ENCODE data around the gene YDJC. TPM values are rescaled to one million over a fixed set of nuclear protein-coding genes. Genes with fewer than 3 reads are reported as not detected.

The YDJC gene
- total and polyA plus RNA-seq, 8 donors: 8.1 to 75.3 (median 38.1) TPM

- intact Hi-C loops (cut with DNase I; ENCODE audit: low total_unique reads): no loop called here
- no peaks in the 10 kb centered on the region for H3K27me3 ChIP-seq
- H3K4me3 ChIP-seq: no peak overlapping the region
- no peak for DNase-seq
- H3K4me1 ChIP-seq: peaks cover 18 to 38% (median 22%) of the 10 kb centered on the region in 4 donors
- TF ChIP-seq CTCF (IDR thresholded peaks at IDR 0.05) (no peak), EP300 (IDR thresholded peaks at IDR 0.05) (no peak), POLR2A (IDR thresholded peaks at IDR 0.05) (no peak), POLR2AphosphoS5 (IDR thresholded peaks at IDR 0.05) (no peak)
- 89 to 93% (median 90%) methylated on average over 3 to 4 of the region's 4 CpGs for WGBS, 5 donors
- peaks cover 5 to 21% (median 11%) of the 10 kb centered on the region in 4 donors for H3K36me3 ChIP-seq
- H3K9me3 ChIP-seq: no peaks in the 10 kb centered on the region
- H3K27ac ChIP-seq: no peak overlapping the region
Measured at GRCh38 chr22:21631025-21631424, 1.2 kb upstream of the YDJC start.

DNA sequence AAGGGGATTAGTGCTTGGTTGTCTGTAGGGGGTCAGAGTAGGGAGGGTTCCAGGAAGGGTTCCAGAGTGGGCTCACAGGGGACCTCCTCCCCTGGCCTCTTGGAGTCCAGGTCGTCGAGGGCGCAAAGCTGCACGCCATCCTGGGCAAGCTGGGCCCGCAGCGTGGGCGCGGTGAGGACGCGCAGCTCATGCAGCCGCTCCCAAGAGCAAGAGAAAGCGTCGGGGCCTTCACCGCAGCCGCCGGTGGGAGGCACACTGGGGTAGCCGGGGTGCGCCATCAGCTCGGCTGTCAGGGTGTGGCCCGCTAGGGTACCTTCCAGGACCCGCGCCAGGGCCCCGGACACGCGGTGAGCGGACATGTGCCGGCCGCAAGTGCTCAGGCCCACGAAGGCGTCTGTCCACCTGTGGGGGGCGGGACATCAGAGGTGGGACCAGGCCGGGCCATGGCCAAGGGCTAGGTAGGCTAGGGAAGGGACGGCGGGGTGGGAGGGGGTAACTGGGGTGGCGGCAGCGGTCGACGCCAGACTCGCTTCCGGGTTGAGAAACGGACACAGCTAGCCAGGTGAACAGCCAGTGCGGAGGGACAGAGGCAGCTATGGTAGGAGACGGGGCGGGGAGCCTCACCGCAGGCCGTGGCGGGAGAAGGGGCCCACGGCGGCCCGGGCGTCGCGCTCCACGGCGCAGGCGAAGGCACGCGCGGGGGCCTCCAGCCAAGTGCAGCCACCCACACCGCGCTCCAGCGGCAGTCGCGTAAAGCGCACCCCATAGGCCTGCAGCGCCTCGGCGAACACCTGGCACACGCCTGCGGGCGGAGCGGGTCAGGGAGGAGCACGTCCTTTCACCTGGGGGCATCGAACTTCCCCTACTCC is 1.2 kb downstream of the YDJC start:
- peak overlapping the region; percentile 79 to 100 (median 92) for H3K4me3 ChIP-seq
- DNase-seq: no peak
- 49 to 68% (median 63%) methylated on average over 45 to 74 of the region's 74 CpGs for WGBS, 5 donors
- intact Hi-C loops (cut with DNase I; ENCODE audit: low total_unique reads): no loop called here
- no peaks in the 10 kb centered on the region for H3K27me3 ChIP-seq
- H3K4me1 ChIP-seq: peaks cover 18 to 59% (median 38%) of the 10 kb centered on the region in 4 donors
- H3K36me3 ChIP-seq: peaks cover 5 to 26% (median 15%) of the 10 kb centered on the region in 4 donors
- no peak for TF ChIP-seq POLR2AphosphoS5 (IDR thresholded peaks at IDR 0.05)
- peak in 1 of 7 experiments; percentile 20 for TF ChIP-seq CTCF (IDR thresholded peaks at IDR 0.05)
- no peaks in the 10 kb centered on the region for H3K9me3 ChIP-seq
- H3K27ac ChIP-seq: peak overlapping the region in 4 of 5 donors; percentile 81 to 90 (median 86)

DNA sequence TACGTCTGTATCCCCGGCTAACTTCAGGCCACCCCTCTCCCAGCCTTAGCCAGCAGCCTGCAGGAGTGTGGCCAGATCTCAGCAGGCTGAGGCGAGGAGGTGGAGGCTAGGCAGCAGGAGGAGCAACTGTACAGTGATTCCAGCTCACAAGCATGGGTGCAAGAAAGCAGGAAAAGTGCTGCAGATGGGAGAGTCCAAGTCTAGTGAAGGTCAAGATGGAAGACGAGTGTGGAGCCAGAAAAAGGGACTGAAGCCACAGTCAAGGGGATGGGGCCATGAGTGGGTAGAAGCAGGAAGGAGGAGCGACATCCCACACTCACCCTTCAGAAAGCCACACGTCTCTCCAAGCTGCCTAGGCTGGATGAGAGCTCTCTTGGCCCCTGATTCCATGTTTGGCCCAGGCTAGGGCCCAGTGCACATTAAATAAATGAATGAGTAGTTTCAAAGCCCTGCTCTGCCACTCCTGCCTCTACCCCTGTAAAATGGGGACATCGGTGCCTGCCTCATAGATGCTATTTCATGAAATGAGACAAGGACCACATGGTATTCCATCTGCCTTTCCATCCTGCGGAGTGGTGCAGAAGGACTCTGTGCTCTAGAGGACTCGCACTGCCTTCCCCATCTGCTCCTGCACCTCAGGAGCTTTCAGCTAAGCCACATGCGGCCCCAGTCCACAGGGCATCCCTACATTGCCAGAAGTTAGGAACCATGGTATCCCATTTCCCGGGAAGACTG is 2.9 kb downstream of the YDJC start:
- Histone ChIP-seq H3K27ac (no peak overlapping the region), H3K9me3 (no peaks in the 10 kb centered on the region), H3K27me3 (no peaks in the 10 kb centered on the region), H3K4me1 (peaks cover 18 to 76% (median 49%) of the 10 kb centered on the region in 4 donors), H3K36me3 (peaks cover 5 to 43% (median 32%) of the 10 kb centered on the region in 4 donors), H3K4me3 (no peak overlapping the region)
- intact Hi-C loops (cut with DNase I; ENCODE audit: low total_unique reads): no loop called here
- WGBS, 5 donors: 78 to 84% (median 83%) methylated on average over 11 of the region's 11 CpGs
- TF ChIP-seq EP300 (IDR thresholded peaks at IDR 0.05) (no peak), POLR2AphosphoS5 (IDR thresholded peaks at IDR 0.05) (no peak), POLR2A (IDR thresholded peaks at IDR 0.05) (no peak), CTCF (IDR thresholded peaks at IDR 0.05) (no peak)
- no peak for DNase-seq

DNA sequence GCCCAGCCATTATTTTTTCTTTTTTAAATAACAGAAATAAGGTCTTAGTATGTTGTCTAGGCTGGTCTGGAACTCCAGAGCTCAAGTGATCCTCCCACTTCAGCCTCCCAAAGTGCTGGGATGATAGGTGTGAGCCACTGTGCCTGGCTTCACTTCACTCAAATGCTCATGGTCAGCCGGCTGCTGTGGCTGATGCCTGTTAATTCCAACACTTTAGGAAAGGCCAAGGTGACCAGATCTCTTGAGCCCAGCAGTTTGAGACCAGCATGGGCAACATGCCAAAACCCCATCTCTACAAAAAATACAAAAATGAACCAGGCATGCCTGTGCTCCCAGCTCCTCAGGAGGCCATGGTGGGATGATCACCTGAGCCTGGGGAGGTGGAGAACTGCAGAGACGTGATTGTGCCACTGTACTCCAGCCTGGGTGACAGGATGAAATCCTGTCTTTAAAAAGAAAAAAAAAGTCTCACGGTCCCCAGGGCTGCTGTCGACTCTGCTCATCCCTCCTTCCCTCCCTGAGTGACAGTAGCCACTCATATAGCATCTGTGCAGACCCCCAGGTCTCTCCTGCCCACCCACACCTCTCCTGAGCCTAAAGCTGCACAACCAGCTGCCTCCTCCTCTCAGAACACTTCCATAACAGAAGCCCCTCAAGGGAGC is 3.6 kb downstream of the YDJC start:
- Histone ChIP-seq H3K27me3 (no peaks in the 10 kb centered on the region), H3K27ac (no peak overlapping the region), H3K4me3 (no peak overlapping the region), H3K9me3 (no peaks in the 10 kb centered on the region), H3K4me1 (peaks cover 18 to 81% (median 50%) of the 10 kb centered on the region in 4 donors), H3K36me3 (peaks cover 5 to 44% (median 33%) of the 10 kb centered on the region in 4 donors)
- WGBS, 5 donors: 58 to 80% (median 64%) methylated on average over 4 of the region's 4 CpGs
- TF ChIP-seq EP300 (IDR thresholded peaks at IDR 0.05) (no peak), CTCF (IDR thresholded peaks at IDR 0.05) (no peak), POLR2AphosphoS5 (IDR thresholded peaks at IDR 0.05) (no peak)
- intact Hi-C loops (cut with DNase I; ENCODE audit: low total_unique reads): no loop called here
- DNase-seq: no peak
